GM12878 (cell line): Measurements from ENCODE around the gene MICAL3.

Experiments
- BCL3 ChIP-seq: IDR thresholded peaks from 2 replicates; pipeline ENCODE4 v1.6.1; 2011; ENCODE audit warnings: borderline replicate concordance, low read depth, mild to moderate bottlenecking, moderate library complexity, low read length; ENCODE audit not compliant: insufficient read depth, poor library complexity, severe bottlenecking
- CHD2 ChIP-seq: IDR thresholded peaks from 2 replicates; pipeline ENCODE4 v1.6.1; 2011; ENCODE audit warnings: low read depth, low read length, improper control_type of control experiment, borderline replicate concordance
- CTCF ChIP-seq, 3 experiments: IDR thresholded peaks in 2 of 3; conservative IDR thresholded peaks in 1 of 3; 2 replicates each; pipeline ENCODE4 v1.5.1; 2011; ENCODE audit warnings: low read depth in 3 of 3, low read length in 3 of 3, mild to moderate bottlenecking in 3 of 3, control low read depth in 2 of 3, moderate library complexity in 2 of 3, inconsistent platforms in 1 of 3, mixed read lengths in 1 of 3; ENCODE audit not compliant: control insufficient read depth in 2 of 3, insufficient read depth in 1 of 3; ENCODE audit errors: extremely low read depth in 1 of 3
- EZH2 ChIP-seq: IDR thresholded peaks from 2 replicates; pipeline ENCODE4 v1.6.1; 2012; ENCODE audit warnings: low read depth, mild to moderate bottlenecking, control low read depth, inconsistent platforms, low read length, borderline replicate concordance; ENCODE audit not compliant: control insufficient read depth
- FOS ChIP-seq: IDR thresholded peaks from 3 replicates; pipeline ENCODE4 v1.6.1; 2011; ENCODE audit warnings: borderline replicate concordance; ENCODE audit not compliant: insufficient read length; ENCODE audit errors: extremely low read depth
- HDAC6 ChIP-seq: fragments of 200-600 bp; sonication (generic); IDR thresholded peaks from one replicate; pipeline ENCODE4 v1.8.0; 2017; ENCODE audit warnings: antibody characterized with exemption; ENCODE audit not compliant: unreplicated experiment
- MTA3 ChIP-seq: IDR thresholded peaks from 2 replicates; pipeline ENCODE4 v1.6.1; 2012; ENCODE audit warnings: low read length, inconsistent platforms, borderline replicate concordance
- NFYB ChIP-seq: IDR thresholded peaks from 2 replicates; pipeline ENCODE4 v1.6.1; 2011; ENCODE audit warnings: low read depth, mild to moderate bottlenecking, low read length, improper control_type of control experiment, moderate library complexity; ENCODE audit not compliant: insufficient read depth
- POLR2A ChIP-seq: IDR thresholded peaks from 2 replicates; pipeline ENCODE4 v1.6.1; 2011; ENCODE audit warnings: low read depth, mild to moderate bottlenecking, low read length
- RAD21 ChIP-seq: IDR thresholded peaks from 2 replicates; pipeline ENCODE4 v1.6.1; 2011; ENCODE audit warnings: mild to moderate bottlenecking, low read depth, low read length, moderate library complexity; ENCODE audit not compliant: insufficient read depth
- SMC3 ChIP-seq: IDR thresholded peaks from 2 replicates; pipeline ENCODE4 v1.6.1; 2011; ENCODE audit warnings: low read length, improper control_type of control experiment, borderline replicate concordance
- SRF ChIP-seq, 2 experiments: IDR thresholded peaks; 2 replicates each; pipeline ENCODE4 v1.6.1; 2011; ENCODE audit warnings: low read depth in 2 of 2, low read length in 2 of 2, mild to moderate bottlenecking in 1 of 2, moderate library complexity in 1 of 2
- ZSCAN29 ChIP-seq: fragments of 450-650 bp; IDR thresholded peaks from 2 replicates; pipeline ENCODE4 v1.6.1; 2017; ENCODE audit warnings: mild to moderate bottlenecking, moderate library complexity

- no peak for TF ChIP-seq NFYB
- no peak for TF ChIP-seq HDAC6
- TF ChIP-seq EZH2, result no peak
- TF ChIP-seq RAD21, result no peak
- no peak for TF ChIP-seq ZSCAN29
- no peak for TF ChIP-seq FOS
- no peak for TF ChIP-seq SMC3
- TF ChIP-seq POLR2A, result no peak
- TF ChIP-seq CTCF (IDR thresholded peaks at IDR 0.05 in 2 of 3, conservative IDR thresholded peaks at IDR 0.05 in 1 of 3; ENCODE audit: control insufficient read depth in 2 of 3, extremely low read depth in 1 of 3, insufficient read depth in 1 of 3, low read depth in 3 of 3, low read length in 3 of 3), result no peak
- no peak for TF ChIP-seq BCL3
- TF ChIP-seq MTA3, result no peak
- TF ChIP-seq SRF (IDR thresholded peaks at IDR 0.05; ENCODE audit: low read depth in 2 of 2, low read length in 2 of 2), result no peak
- no peak for TF ChIP-seq CHD2
Measured at GRCh38 chr22:17944256-17944655, 80.1 kb downstream of the MICAL3 start.
